Measurements from ENCODE around the gene MTFR1L.

Gene MTFR1L

DNA sequence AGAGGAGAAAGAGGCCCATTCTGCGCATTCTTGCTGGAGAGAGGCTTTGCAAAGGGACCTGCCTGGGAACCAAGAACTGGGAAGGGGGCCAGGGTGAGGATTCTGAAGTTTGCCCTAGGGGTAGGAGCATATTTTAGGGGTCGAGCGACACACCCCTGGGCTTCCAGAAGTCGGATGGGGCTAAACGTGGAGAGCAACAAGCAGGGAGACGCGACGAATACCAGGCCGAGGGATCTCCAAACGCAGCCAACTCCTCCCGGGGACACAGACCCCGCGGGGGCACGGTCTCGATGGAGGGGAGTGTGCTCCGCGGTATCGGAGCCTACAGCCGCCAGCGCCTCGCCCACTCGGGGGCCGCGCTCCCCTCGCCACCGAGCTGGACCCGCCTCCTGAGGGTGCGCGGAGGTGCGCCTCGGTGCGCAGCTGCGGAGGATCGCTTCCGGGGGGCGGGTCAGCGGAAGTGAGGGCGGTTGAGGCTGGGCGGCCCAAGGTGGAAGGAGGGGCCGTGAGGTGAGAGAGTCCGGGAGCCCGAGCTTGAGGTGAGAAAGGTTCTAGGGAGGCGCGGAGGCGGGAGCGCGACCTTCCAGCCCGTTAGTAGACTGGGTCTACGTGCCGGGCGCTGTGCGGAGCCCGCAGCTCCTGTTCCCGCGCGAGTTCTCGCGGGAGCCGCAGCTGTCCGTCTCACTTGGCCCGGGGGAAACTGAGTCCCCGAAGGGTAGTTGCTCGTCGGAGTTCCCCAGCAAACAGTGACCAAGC lies at the start of gene MTFR1L:
TSS of gene MTFR1L (plus strand) at position 464 of the 756 bp plus-strand sequence. CDS start 3,151 bp downstream, outside the sequence.
- peak within 1 kb of the TSS; percentile 90 for H3K9ac ChIP-seq (ENCODE audit: low read length)
- H3K36me3 ChIP-seq (ENCODE audit: control insufficient read depth, insufficient read depth, low read length): no peaks in the 10 kb centered on the region
- no peaks in the 10 kb centered on the region for H3K9me3 ChIP-seq (ENCODE audit: control insufficient read depth, low read length)
- H3K4me1 ChIP-seq (ENCODE audit: control insufficient read depth, insufficient read depth, low read length): peaks cover 28% of the 10 kb centered on the region
- peak within 1 kb of the TSS; percentile 92 for H3K4me3 ChIP-seq (ENCODE audit: low read length)
- no peaks in the 10 kb centered on the region for H3K27me3 ChIP-seq (ENCODE audit: control insufficient read depth, insufficient read depth, low read length)

GRCh38 chr1:25770541-25771220 lies 49.1 kb upstream of the MTFR1L start:
- Histone ChIP-seq H3K9ac (ENCODE audit: low read length) (no peak overlapping the region), H3K36me3 (ENCODE audit: control insufficient read depth, insufficient read depth, low read length) (no peaks in the 10 kb centered on the region)

DNA sequence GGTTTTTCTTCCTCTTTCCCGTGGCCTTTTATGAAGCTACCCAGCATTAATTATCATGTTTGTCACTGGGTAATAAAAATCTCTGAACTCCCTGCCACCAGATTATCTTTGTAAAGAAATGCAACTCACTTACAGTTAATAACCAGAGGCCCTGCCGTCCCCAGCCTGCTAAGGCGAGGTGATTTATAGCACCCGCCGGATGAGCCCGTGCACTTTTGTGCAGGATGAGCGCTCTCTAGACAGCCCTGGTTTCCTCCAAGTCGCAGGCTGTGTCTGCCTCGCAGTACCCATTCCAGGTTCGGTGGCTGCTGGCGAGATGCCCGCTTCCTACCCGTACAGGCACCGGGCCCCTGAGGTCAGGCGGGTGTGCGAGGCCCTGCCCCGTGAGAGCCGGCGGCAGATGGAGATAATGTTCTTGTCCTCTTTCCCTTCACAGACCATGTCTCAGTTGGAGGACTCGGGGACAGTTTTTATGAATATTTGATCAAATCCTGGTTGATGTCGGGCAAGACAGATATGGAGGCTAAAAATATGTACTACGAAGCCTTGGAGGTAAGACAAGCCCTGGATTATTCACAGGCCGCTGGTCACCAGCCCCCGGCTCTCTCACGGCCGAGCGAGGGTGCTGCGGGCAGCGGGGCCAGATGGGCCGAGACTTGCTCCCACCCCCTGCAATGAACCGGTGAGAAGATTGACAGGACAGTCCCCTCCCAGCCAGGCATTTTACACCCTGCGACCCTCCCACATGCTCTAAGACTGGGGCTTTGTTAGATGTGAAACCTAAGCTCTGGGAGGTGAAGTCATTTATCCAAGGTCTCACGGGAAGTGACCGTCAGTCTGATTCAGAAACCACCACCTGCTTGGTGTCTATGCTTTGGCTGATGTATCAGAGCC lies 48.3 kb upstream of the MTFR1L start:
- no peaks in the 10 kb centered on the region for H3K36me3 ChIP-seq (ENCODE audit: control insufficient read depth, insufficient read depth, low read length)
- no peak overlapping the region for H3K4me3 ChIP-seq (ENCODE audit: low read length)
- H3K9ac ChIP-seq (ENCODE audit: low read length): no peak overlapping the region
- peaks cover 64% of the 10 kb centered on the region for H3K4me1 ChIP-seq (ENCODE audit: control insufficient read depth, insufficient read depth, low read length)
- H3K27me3 ChIP-seq (ENCODE audit: control insufficient read depth, insufficient read depth, low read length): no peaks in the 10 kb centered on the region
- no peaks in the 10 kb centered on the region for H3K9me3 ChIP-seq (ENCODE audit: control insufficient read depth, low read length)

More at GRCh38 chr1:25770541-25771220, 49.1 kb upstream of the MTFR1L start:
- Histone ChIP-seq H3K27me3 (ENCODE audit: control insufficient read depth, insufficient read depth, low read length) (no peaks in the 10 kb centered on the region), H3K4me1 (ENCODE audit: control insufficient read depth, insufficient read depth, low read length) (peaks cover 62% of the 10 kb centered on the region), H3K9me3 (ENCODE audit: control insufficient read depth, low read length) (no peaks in the 10 kb centered on the region), H3K4me3 (ENCODE audit: low read length) (no peak overlapping the region)

- no peak overlapping the region for H3K4me3 ChIP-seq (ENCODE audit: low read length)
- no peak overlapping the region for H3K9ac ChIP-seq (ENCODE audit: low read length)
- H3K36me3 ChIP-seq (ENCODE audit: control insufficient read depth, insufficient read depth, low read length): no peaks in the 10 kb centered on the region
- peaks cover 59% of the 10 kb centered on the region for H3K4me1 ChIP-seq (ENCODE audit: control insufficient read depth, insufficient read depth, low read length)
- H3K27me3 ChIP-seq (ENCODE audit: control insufficient read depth, insufficient read depth, low read length): no peaks in the 10 kb centered on the region
- H3K9me3 ChIP-seq (ENCODE audit: control insufficient read depth, low read length): no peaks in the 10 kb centered on the region
These were observed 47.6 kb upstream of the MTFR1L start for GRCh38 chr1:25772164-25772563.

GRCh38 chr1:25772692-25773245 lies 47.0 kb upstream of the MTFR1L start:
- Histone ChIP-seq H3K36me3 (ENCODE audit: control insufficient read depth, insufficient read depth, low read length) (no peaks in the 10 kb centered on the region), H3K27me3 (ENCODE audit: control insufficient read depth, insufficient read depth, low read length) (no peaks in the 10 kb centered on the region), H3K4me3 (ENCODE audit: low read length) (no peak overlapping the region), H3K4me1 (ENCODE audit: control insufficient read depth, insufficient read depth, low read length) (peaks cover 59% of the 10 kb centered on the region), H3K9ac (ENCODE audit: low read length) (no peak overlapping the region), H3K9me3 (ENCODE audit: control insufficient read depth, low read length) (no peaks in the 10 kb centered on the region)

DNA sequence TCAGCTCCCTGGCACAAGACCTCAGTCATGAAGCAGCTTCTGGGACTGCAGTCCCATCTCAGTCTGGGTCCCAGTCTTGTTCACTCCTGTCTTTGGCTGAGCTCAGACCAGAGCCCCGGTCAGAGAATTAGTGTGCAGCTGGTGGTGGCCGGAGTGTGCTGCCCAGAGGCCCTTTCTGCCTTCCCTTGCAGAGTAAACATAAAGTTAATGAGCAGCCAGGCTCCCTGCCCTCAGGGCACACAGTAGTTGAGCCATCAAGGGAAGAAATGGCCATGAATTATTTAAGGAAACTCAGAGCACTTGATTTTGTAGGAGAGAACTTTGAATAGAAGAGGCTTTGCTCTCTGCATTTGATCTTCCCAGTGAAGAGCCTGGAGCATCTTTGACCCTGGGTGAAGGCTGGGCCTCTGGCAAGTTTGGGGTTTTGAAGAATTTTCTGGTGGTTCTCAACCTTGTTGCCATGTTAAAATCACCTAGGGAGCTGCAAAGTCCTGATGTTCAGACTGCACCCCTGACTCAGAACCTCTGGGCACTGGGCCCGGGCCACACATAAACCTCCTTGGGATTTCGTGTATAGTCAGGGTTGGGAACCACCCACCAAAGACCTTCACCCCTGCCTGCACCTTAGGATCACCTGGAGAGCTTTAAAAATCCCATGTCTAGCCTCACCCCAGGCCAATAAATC lies 46.2 kb upstream of the MTFR1L start:
- Histone ChIP-seq H3K9me3 (ENCODE audit: control insufficient read depth, low read length) (no peaks in the 10 kb centered on the region), H3K9ac (ENCODE audit: low read length) (peak overlapping the region; percentile 33), H3K36me3 (ENCODE audit: control insufficient read depth, insufficient read depth, low read length) (no peaks in the 10 kb centered on the region), H3K27me3 (ENCODE audit: control insufficient read depth, insufficient read depth, low read length) (no peaks in the 10 kb centered on the region), H3K4me3 (ENCODE audit: low read length) (no peak overlapping the region), H3K4me1 (ENCODE audit: control insufficient read depth, insufficient read depth, low read length) (peaks cover 59% of the 10 kb centered on the region)

- Histone ChIP-seq H3K9me3 (ENCODE audit: control insufficient read depth, low read length) (no peaks in the 10 kb centered on the region), H3K4me3 (ENCODE audit: low read length) (no peak overlapping the region), H3K36me3 (ENCODE audit: control insufficient read depth, insufficient read depth, low read length) (no peaks in the 10 kb centered on the region), H3K27me3 (ENCODE audit: control insufficient read depth, insufficient read depth, low read length) (no peaks in the 10 kb centered on the region), H3K9ac (ENCODE audit: low read length) (no peak overlapping the region), H3K4me1 (ENCODE audit: control insufficient read depth, insufficient read depth, low read length) (peaks cover 59% of the 10 kb centered on the region)
These were observed 45.4 kb upstream of the MTFR1L start for GRCh38 chr1:25774206-25774803.

DNA sequence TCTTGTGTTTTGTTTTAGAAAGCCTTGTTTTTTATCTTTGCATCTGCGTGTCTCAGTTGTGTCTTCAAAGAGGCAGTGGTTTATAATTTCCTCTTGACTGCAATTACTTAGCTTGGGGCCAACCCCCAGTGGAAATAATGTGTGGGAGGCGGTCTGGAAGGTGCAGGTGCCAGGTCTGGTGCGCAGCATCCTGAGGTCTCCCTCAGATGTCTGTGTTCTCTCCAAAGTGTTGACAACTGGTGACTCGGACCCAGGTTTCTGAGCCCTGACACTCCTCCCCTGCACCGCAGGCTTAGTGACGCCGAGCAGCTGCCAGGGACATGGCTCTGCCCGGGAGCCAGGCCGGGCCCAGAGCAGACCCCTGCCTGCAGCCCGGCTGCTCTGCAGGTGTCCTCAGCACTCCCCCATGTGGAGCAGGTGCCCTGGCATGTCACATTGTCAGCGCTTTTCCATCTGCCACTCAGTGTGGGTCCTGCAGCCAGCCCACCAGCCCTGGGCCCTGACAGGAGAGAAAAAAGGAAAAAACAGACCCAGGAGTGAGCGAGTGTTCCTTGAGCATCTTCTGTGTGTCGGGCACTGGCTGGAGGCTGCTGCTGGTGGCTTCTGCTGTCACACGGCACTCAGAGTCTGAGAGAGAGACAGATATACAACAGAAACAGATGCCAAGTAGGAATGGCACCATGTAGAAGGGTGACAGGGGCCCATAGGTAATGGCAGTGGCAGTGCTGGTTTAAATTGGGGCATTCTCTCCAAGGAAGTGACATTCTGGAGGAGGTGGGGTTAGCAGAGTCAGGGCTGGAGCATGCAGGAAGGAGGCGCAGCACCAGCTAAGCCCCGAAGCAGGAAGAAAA lies 44.6 kb upstream of the MTFR1L start:
- Histone ChIP-seq H3K4me3 (ENCODE audit: low read length) (no peak overlapping the region), H3K9ac (ENCODE audit: low read length) (no peak overlapping the region), H3K4me1 (ENCODE audit: control insufficient read depth, insufficient read depth, low read length) (peaks cover 60% of the 10 kb centered on the region), H3K9me3 (ENCODE audit: control insufficient read depth, low read length) (no peaks in the 10 kb centered on the region), H3K27me3 (ENCODE audit: control insufficient read depth, insufficient read depth, low read length) (no peaks in the 10 kb centered on the region), H3K36me3 (ENCODE audit: control insufficient read depth, insufficient read depth, low read length) (no peaks in the 10 kb centered on the region)

DNA sequence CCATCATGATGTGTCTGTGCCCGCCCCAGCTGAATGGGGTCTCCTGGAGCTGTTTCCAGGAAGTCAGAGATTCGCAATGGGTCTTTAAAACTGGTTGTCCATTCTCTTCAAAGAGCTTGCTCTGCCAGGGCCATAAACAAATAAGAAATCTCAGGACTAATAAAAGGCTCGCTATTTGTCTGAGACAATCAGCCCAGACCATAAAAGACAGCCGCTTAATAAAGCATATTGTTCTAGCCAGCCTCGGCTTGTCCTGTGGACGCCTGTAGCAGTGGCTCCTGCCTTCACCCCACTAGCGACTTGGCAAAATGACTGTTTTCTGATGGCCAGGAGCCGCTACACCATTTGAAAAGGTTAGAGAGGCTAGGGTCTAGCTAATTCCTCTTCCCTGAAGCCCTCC lies 40.4 kb upstream of the MTFR1L start:
- Histone ChIP-seq H3K9me3 (ENCODE audit: control insufficient read depth, low read length) (no peaks in the 10 kb centered on the region), H3K9ac (ENCODE audit: low read length) (no peak overlapping the region), H3K4me3 (ENCODE audit: low read length) (no peak overlapping the region), H3K4me1 (ENCODE audit: control insufficient read depth, insufficient read depth, low read length) (peaks cover 36% of the 10 kb centered on the region), H3K27me3 (ENCODE audit: control insufficient read depth, insufficient read depth, low read length) (no peaks in the 10 kb centered on the region), H3K36me3 (ENCODE audit: control insufficient read depth, insufficient read depth, low read length) (no peaks in the 10 kb centered on the region)

- H3K4me3 ChIP-seq (ENCODE audit: low read length): no peak overlapping the region
- no peaks in the 10 kb centered on the region for H3K27me3 ChIP-seq (ENCODE audit: control insufficient read depth, insufficient read depth, low read length)
- no peak overlapping the region for H3K9ac ChIP-seq (ENCODE audit: low read length)
- H3K4me1 ChIP-seq (ENCODE audit: control insufficient read depth, insufficient read depth, low read length): peaks cover 36% of the 10 kb centered on the region
- no peaks in the 10 kb centered on the region for H3K36me3 ChIP-seq (ENCODE audit: control insufficient read depth, insufficient read depth, low read length)
- no peaks in the 10 kb centered on the region for H3K9me3 ChIP-seq (ENCODE audit: control insufficient read depth, low read length)
These were observed 39.9 kb upstream of the MTFR1L start for GRCh38 chr1:25779894-25780293.

Data from mucosa of stomach (tissue), 1 donor.